Activated CD4-positive, alpha-beta T cell treated with anti-CD3 and anti-CD28 coated beads, Interleukin-2, amount 10 ng/mL, durations not matched to agents 24 days and 14 days (primary cell): Measurements from ENCODE around the gene NME2. TPM values are rescaled to one million over a fixed set of nuclear protein-coding genes. Genes with fewer than 3 reads are reported as not detected.

ENCODE experiments used
- DNase-seq: peaks from one replicate; pipeline ENCODE4 v3.0.0; 2022
- H3K27ac Mint-ChIP-seq: one replicate; pipeline ENCODE4 v1.8.0; 2022; ENCODE audit warnings: mild to moderate bottlenecking, mixed read lengths
- H3K27me3 Mint-ChIP-seq: one replicate; pipeline ENCODE4 v1.8.0; 2022; ENCODE audit warnings: mixed read lengths
- H3K36me3 Mint-ChIP-seq: one replicate; pipeline ENCODE4 v1.8.0; 2022; ENCODE audit warnings: low read depth, mild to moderate bottlenecking, mixed read lengths
- H3K4me1 Mint-ChIP-seq: one replicate; pipeline ENCODE4 v1.8.0; 2021; ENCODE audit warnings: mixed read lengths
- H3K4me3 Mint-ChIP-seq: one replicate; pipeline ENCODE4 v1.8.0; 2022; ENCODE audit warnings: mild to moderate bottlenecking, moderate library complexity, mixed read lengths
- H3K9me3 Mint-ChIP-seq: one replicate; pipeline ENCODE4 v1.8.0; 2021; ENCODE audit warnings: mixed read lengths
- intact Hi-C: fragments of 100-400 bp; cut with micrococcal nuclease; formaldehyde crosslinking; loops from one replicate; pipeline ENCODE4 v1.15.1; 2023
- total RNA-seq: library from RNA; stranded (reverse); gene quantifications from 2 replicates; pipeline ENCODE4 v1.2.3, GENCODE V29; 2022

NME2 gene
- total RNA-seq, 1 donor from 2014 or later = 752 TPM

DNA sequence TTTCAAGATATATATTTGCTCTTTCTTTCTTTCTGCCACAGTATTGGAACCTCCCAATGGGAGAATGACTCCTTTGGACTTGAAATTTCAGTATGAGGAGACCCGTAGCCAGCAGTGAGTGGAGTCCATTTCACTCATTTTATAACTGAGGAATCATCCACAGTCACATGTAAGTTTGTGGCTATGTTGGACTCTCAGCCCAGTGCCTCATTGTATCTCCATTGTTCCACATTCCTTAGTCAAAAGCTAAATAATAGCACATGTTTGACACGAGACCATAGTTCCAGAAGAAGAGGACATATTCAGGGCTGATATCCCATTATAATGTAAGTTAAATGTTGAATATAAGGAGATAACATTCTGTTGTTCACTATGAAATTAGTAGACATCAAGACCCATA lies 32.8 kb upstream of the NME2 start:
- no peak for DNase-seq
- Mint-ChIP-seq H3K4me3 (no peak overlapping the region), H3K4me1 (peaks cover 8% of the 10 kb centered on the region), H3K9me3 (no peaks in the 10 kb centered on the region), H3K27ac (no peak overlapping the region), H3K36me3 (no peaks in the 10 kb centered on the region), H3K27me3 (no peaks in the 10 kb centered on the region)
- intact Hi-C loops = no loop called here

DNA sequence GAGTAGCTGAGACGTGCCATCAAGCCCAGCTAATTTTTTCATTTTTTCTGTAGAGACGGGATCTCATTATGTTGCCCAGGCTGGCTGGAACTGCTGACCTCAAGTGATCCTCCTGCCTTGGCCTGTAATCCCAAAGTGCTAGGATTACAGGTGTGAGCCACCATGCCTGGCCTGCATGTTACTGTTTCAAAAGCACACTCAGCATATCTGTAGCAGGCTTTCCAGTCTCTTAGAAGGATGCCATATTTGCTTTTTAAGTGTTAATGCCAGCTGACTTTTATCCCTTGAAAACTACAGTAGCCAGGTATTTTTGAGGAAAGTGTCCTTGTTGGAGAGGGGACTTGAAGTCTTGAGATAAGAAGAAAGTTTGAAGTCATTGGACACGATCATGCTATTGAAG lies 30.3 kb upstream of the NME2 start:
- Mint-ChIP-seq H3K4me3 (no peak overlapping the region), H3K4me1 (peaks cover 8% of the 10 kb centered on the region), H3K36me3 (no peaks in the 10 kb centered on the region), H3K9me3 (no peaks in the 10 kb centered on the region), H3K27ac (no peak overlapping the region), H3K27me3 (no peaks in the 10 kb centered on the region)
- DNase-seq = no peak
- intact Hi-C loops = no loop called here

DNA sequence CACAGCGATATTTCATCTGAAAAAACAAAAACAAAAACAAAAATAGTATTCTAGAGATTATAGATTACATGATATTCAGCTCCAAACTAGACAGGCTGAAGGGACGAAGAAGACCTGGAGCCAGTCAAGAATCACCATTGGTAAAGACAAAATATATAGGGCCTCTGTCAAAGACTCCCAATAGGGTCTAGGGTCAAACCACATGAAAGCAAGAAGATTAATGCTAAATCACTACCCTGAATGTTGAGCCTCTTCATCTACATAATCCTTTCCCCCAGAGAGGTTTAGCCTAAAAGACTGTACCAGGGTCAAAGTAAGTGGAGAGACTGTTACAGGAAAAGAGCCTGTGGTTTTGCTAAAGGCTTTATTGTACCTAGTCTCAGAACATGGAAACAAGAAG lies 23.6 kb upstream of the NME2 start:
- H3K36me3 Mint-ChIP-seq = no peaks in the 10 kb centered on the region
- H3K27ac Mint-ChIP-seq = no peak overlapping the region
- intact Hi-C loops = loop anchor here (10.0 kb wide), 1 partner anchor 358 kb away; no protein-coding TSS in a partner anchor
- DNase-seq = no peak
- H3K4me3 Mint-ChIP-seq = no peak overlapping the region
- H3K27me3 Mint-ChIP-seq = no peaks in the 10 kb centered on the region
- H3K4me1 Mint-ChIP-seq = peaks cover 10% of the 10 kb centered on the region
- no peaks in the 10 kb centered on the region for H3K9me3 Mint-ChIP-seq

DNA sequence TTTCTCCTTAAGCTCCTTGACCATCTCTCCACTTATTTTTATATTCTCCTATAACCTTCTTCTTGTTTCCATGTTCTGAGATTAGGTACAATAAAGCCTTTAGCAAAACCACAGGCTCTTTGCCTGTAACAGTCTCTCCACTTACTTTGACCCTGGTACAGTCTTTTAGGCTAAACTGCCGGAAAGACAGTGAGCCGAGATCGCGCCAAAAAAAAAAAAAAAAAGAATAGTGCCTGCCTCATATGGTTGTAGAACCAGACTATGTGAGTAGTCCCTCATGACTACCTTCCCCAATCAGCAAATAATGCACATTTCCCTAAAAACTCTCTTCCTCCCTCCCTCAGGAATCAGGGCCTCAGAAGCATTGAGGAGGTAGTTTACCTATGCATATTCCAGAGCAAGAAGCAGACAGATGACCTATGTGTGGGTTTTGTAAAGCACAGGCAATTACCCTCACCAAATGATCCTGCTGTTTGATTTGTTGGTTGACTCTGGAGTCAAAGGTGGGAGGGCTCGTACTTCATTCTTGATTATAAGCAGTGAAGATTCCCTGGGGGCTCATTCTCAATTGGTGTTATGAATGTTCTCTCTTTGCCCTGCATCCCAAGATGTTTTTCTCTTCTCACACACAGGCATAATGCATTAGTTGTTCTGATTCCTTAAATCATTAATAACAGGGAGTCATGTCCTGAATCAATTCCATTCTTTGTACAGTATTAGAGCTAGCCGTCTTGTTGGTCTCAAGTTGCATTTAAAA lies 21.8 kb upstream of the NME2 start:
- no peaks in the 10 kb centered on the region for H3K36me3 Mint-ChIP-seq
- intact Hi-C loops = loop anchor here (10.0 kb wide), 1 partner anchor 360 kb away; no protein-coding TSS in a partner anchor
- H3K27ac Mint-ChIP-seq = no peak overlapping the region
- H3K27me3 Mint-ChIP-seq = no peaks in the 10 kb centered on the region
- H3K4me1 Mint-ChIP-seq = peaks cover 14% of the 10 kb centered on the region
- no peaks in the 10 kb centered on the region for H3K9me3 Mint-ChIP-seq
- no peak overlapping the region for H3K4me3 Mint-ChIP-seq
- DNase-seq = no peak

DNA sequence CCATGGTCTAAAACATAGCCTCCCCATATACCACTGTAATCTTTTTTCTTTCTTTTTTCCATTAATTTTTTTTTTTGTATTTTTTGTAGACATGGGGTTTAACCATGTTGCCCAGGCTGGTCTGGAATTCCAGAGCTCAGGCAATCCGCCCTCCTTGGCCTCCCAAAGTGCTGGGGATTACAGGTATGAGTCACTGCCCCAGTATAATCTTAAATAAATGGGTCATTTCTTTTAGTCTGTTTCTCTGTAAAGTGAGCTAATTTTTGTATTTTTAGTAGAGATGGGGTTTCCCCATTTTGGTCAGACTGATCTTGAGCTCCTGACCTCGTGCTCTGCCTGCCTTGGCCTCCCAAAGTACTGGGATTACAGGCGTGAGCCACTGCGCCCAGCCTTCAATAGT lies 18.6 kb upstream of the NME2 start:
- Mint-ChIP-seq H3K4me1 (peaks cover 16% of the 10 kb centered on the region), H3K36me3 (no peaks in the 10 kb centered on the region), H3K27me3 (no peaks in the 10 kb centered on the region), H3K9me3 (no peaks in the 10 kb centered on the region), H3K4me3 (peak overlapping the region; percentile 8), H3K27ac (peak overlapping the region; percentile 83)
- no peak for DNase-seq
- intact Hi-C loops = loop anchor here (1.0 to 10.0 kb wide), 2 partner anchors 26 to 363 kb away; no protein-coding TSS in a partner anchor

DNA sequence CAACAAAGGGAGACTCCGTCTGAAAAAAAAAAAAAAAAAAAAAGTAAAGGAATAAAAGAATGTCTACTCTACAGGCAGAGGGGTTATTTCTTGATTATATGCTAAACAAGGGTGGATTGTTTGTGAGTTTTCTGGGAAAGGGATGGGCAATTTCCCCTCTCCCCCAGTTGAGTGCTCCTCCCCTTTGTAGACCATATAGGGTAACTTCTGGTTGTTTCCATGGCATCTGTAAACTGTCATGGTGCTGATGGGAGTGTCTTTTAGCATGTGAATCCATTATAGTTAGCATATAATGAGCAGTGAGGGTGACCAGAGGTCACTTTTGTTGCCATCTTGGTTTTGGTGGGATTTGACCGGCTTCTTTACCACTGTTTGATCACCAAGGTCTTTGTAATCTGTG lies 17.0 kb upstream of the NME2 start:
- no peak overlapping the region for H3K27ac Mint-ChIP-seq
- no peak overlapping the region for H3K4me3 Mint-ChIP-seq

DNA sequence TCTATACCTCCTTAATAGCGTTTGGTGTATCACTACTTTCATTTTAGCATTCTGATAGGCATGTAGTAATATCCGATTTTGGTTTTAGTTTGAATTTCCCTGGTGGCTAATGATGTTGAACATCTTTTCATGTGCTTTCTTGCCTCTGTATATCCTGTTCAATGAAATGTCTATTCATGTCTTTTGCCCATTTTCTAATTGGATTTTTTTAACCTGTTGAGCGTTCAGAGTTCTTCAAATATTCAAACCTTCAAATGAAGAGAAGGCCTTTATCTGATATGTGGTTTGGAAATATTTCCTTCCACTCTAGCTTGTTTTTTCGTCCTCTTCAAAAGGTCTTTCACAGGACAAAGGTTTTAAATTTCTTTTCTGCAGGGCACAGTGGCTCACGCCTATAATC lies 15.3 kb upstream of the NME2 start:
- peaks cover 7% of the 10 kb centered on the region for H3K36me3 Mint-ChIP-seq
- intact Hi-C loops = loop anchor here (5.0 kb wide), 1 partner anchor 444 kb away; the partner anchor contains the start of gene ANKRD40
- no peaks in the 10 kb centered on the region for H3K9me3 Mint-ChIP-seq
- no peak for DNase-seq
- H3K4me1 Mint-ChIP-seq = peaks cover 27% of the 10 kb centered on the region
- no peaks in the 10 kb centered on the region for H3K27me3 Mint-ChIP-seq
- H3K4me3 Mint-ChIP-seq = no peak overlapping the region
- H3K27ac Mint-ChIP-seq = no peak overlapping the region

More for the DNA sequence above, 17.0 kb upstream of the NME2 start:
- Mint-ChIP-seq H3K36me3 (no peaks in the 10 kb centered on the region), H3K9me3 (no peaks in the 10 kb centered on the region), H3K27me3 (no peaks in the 10 kb centered on the region), H3K4me1 (peaks cover 16% of the 10 kb centered on the region)
- no peak for DNase-seq
- intact Hi-C loops = loop anchor here (10.0 kb wide), 1 partner anchor 364 kb away; no protein-coding TSS in a partner anchor

DNA sequence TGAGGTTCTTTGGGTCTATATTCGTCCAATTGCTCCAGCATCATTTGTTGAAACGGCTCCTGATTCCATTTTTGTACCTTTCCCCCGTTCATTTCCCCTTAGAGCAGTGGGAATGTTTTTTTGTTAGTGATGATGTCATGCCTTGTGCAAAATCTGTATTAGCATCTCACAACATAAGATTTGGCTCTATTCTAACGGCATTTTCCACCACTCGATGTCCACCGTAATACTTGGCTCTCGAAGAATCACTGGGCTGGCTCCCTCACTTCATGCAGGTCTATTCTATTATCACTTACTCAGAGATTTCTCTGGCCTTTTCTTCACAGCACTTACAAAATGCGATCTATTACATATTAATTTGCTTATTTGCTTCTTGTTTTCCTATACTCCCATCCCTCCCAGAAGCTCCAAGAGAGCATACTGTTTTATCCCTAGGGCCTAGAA lies 13.4 kb upstream of the NME2 start:
- Mint-ChIP-seq H3K9me3 (no peaks in the 10 kb centered on the region), H3K4me1 (peaks cover 22% of the 10 kb centered on the region)
- DNase-seq = no peak

DNA sequence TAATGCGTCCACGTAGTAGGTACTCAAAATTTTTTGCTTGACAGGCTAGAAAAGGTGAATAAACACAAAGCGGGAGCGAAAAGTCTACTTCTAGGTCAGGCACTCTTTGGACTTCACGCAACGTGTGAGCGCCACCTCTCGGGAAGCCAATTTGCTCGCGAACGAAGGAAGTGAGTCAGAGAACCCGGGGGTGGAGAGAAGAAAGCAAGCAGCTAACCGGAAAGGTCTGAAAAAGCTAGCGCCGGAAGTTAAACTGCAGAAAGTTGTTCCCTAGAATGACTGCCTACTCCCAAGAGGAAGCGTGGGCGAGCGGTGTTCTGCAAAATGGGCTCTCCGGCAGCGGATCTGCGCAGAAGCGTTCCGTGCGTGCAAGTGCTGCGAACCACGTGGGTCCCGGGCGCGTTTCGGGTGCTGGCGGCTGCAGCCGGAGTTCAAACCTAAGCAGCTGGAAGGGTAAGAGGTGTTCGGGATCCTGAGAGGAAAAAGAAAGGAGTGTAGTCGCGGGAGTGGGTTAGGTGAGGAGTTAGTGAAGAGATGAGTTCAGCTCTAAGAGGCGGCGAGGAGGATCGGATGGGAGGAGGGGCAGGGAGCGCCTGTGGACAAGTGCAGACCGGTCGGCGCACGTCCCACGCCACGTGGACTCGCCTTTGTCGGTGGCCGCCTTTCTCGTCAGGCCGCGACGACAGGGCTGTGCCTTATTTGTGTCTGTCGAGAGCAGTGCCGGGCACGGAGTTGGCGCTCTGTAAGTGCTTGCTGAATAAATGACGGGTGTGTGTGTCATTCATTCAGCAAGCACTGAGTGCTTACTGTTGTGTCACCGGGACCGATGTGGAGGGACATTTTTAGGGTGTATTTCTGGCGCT lies 12.8 kb upstream of the NME2 start, which contains the start of gene NME1:
NME1 (plus strand) TSS at position 350 of the 863 bp plus-strand sequence. CDS start 2,096 bp downstream, outside the sequence.
- Mint-ChIP-seq H3K4me1 (peaks cover 23% of the 10 kb centered on the region), H3K36me3 (peaks cover 29% of the 10 kb centered on the region), H3K4me3 (no peak within 1 kb of the TSS), H3K9me3 (no peaks in the 10 kb centered on the region), H3K27me3 (no peaks in the 10 kb centered on the region), H3K27ac (no peak within 1 kb of the TSS)
- intact Hi-C loops = loop anchor here (1.0 to 5.0 kb wide), 7 partner anchors 13 to 446 kb away; partner anchors contain the start of genes ANKRD40, MBTD1, NME2 and TOB1
- peak; percentile 100 for DNase-seq

More for the DNA sequence above, 13.4 kb upstream of the NME2 start:
- intact Hi-C loops = loop anchor here (1.0 to 5.0 kb wide), 7 partner anchors 14 to 445 kb away; partner anchors contain the start of genes ANKRD40, MBTD1, NME2 and TOB1
- peaks cover 24% of the 10 kb centered on the region for H3K36me3 Mint-ChIP-seq
- H3K4me3 Mint-ChIP-seq = no peak overlapping the region
- no peak overlapping the region for H3K27ac Mint-ChIP-seq
- H3K27me3 Mint-ChIP-seq = no peaks in the 10 kb centered on the region

DNA sequence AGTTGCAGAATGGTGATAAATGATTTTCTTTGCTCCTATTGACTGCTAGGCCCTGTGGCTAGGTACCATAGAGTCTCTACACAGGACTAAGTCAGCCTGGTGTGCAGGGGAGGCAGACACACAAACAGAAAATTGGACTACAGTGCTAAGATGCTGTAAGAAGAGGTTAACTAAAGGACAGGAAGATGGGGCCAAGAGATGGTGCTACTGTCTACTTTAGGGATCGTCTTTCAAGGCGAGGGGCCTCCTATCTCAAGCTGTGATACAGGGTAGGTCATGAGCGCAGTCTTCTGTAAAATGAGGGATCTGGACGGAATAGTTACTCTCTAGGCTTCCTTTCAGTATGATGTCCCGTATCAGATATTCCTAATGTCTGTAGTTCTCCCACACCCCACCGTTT lies 12.0 kb upstream of the NME2 start:
- Mint-ChIP-seq H3K36me3 (peaks cover 34% of the 10 kb centered on the region), H3K9me3 (no peaks in the 10 kb centered on the region), H3K27ac (no peak overlapping the region), H3K4me1 (peaks cover 23% of the 10 kb centered on the region), H3K27me3 (no peaks in the 10 kb centered on the region), H3K4me3 (no peak overlapping the region)
- intact Hi-C loops = loop anchor here (5.0 kb wide), 1 partner anchor 447 kb away; the partner anchor contains the start of gene ANKRD40
- peak; percentile 66 for DNase-seq

DNA sequence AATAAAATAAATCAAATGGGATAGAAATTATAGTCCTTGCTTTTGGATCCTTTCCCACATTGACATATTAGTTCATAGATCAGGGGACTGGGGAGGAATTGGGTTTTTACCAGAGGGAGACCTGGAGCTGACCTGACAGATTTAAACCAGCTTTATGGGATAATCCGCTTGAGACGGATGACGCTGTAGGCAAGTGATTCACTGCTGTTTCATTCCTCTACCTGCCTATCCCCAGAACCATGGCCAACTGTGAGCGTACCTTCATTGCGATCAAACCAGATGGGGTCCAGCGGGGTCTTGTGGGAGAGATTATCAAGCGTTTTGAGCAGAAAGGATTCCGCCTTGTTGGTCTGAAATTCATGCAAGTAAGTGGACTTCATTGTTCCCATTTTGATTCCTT lies 10.8 kb upstream of the NME2 start:
- H3K36me3 Mint-ChIP-seq = peaks cover 42% of the 10 kb centered on the region
- H3K4me3 Mint-ChIP-seq = no peak overlapping the region
- DNase-seq = no peak
- H3K27ac Mint-ChIP-seq = no peak overlapping the region
- no peaks in the 10 kb centered on the region for H3K9me3 Mint-ChIP-seq
- H3K4me1 Mint-ChIP-seq = peaks cover 26% of the 10 kb centered on the region
- intact Hi-C loops = no loop called here
- no peaks in the 10 kb centered on the region for H3K27me3 Mint-ChIP-seq

DNA sequence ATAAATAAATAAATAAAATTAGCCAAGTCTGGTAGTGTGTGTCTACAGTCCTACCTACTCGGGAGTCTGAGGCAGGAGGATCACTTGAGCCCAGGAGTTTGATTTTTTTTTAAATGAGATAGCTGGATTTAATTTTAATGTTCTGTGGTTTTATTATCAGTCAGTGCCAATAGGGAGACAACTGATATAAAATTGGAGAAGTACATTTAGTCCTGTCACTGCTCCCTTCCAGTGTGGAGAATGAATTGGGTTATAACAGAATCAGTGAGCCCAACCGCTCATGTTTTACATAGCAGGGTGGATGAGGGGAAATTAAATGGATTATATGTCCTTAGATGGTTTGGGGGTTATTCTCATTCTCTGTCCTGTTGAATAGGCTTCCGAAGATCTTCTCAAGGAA lies 6.6 kb upstream of the NME2 start:
- H3K9me3 Mint-ChIP-seq = no peaks in the 10 kb centered on the region
- H3K27ac Mint-ChIP-seq = no peak overlapping the region
- no peak overlapping the region for H3K4me3 Mint-ChIP-seq
- H3K36me3 Mint-ChIP-seq = peaks cover 70% of the 10 kb centered on the region
- no peaks in the 10 kb centered on the region for H3K27me3 Mint-ChIP-seq
- DNase-seq = no peak
- intact Hi-C loops = no loop called here
- peaks cover 25% of the 10 kb centered on the region for H3K4me1 Mint-ChIP-seq

DNA sequence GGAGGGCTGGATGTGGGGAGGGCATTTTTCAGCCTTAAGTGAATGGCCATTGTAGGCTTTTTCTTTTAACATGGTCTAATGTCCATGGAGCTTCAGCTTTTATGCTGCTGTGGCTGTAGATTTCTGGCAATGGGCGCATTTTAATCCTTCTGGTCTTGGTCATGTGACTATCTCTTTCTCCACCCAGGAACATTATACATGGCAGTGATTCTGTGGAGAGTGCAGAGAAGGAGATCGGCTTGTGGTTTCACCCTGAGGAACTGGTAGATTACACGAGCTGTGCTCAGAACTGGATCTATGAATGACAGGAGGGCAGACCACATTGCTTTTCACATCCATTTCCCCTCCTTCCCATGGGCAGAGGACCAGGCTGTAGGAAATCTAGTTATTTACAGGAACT lies 4.7 kb upstream of the NME2 start:
- no peak overlapping the region for H3K4me3 Mint-ChIP-seq
- DNase-seq = no peak
- intact Hi-C loops = no loop called here
- peak overlapping the region; percentile 2 for H3K27ac Mint-ChIP-seq
- no peaks in the 10 kb centered on the region for H3K27me3 Mint-ChIP-seq
- H3K36me3 Mint-ChIP-seq = peaks cover 67% of the 10 kb centered on the region
- no peaks in the 10 kb centered on the region for H3K9me3 Mint-ChIP-seq
- H3K4me1 Mint-ChIP-seq = peaks cover 25% of the 10 kb centered on the region
